ENCODE measurements around the gene KCMF1.

KCMF1 gene

DNA sequence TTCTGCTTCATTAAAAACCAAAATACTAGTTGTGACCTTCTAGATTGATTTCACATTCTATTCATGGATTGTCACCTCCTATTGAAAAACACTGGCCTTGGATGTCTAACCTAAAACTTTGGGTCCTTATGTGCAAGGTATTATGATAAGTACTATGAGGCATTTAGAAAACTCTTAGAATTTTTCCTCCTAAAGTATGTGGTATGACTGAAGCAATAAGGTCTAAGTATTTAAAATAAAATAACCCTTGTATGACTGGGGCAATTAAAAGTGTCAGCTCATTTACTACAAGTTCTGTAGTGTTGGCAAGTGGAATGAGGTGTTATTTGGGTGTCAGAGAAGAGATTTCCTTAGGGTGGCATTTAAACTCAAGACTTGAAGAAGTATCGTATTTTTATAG lies 15.1 kb downstream of the KCMF1 start:
- no peak for DNase-seq

- no peak for DNase-seq
Measured at GRCh38 chr2:84989422-84989821, 18.5 kb downstream of the KCMF1 start.

- DNase-seq = no peak
Measured at GRCh38 chr2:84989927-84990326, 19.0 kb downstream of the KCMF1 start.

DNA sequence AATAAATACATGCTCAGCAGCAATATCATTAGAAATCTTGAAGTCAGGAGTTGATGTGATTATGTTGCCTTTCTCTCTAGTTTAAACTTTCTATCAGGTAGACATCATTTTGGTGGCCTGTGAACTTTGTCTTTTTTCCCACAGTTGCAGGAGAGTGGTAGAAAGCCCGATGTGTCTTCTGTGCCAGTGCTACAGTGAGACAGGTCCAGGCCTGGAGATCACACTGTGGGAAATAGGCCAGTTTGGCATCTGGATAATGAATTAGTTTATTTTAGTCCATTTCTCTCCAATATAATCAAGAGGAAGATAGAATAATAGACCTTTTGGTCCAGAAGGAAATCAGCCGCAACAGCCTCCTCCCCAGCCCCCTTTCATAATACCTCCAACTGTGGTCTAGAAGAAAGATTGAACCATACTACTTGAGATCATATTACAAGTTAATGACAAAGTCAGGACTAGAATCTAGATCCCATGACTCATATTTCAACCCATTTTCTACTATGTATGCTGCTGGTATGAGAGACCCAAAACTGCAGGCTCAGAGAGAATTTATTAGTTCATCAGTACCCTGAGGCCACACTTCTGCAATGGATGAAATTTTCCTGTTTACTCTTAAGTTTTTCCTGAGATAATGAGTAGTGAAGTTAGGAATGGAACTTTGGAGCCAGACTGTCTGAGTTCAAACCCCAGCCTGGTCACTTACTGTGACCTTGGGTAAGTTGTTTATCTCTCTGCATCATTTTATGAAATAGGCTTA lies 20.6 kb downstream of the KCMF1 start:
- no peak for DNase-seq

GRCh38 chr2:84995826-84996225 lies 24.9 kb downstream of the KCMF1 start:
- DNase-seq = no peak

DNA sequence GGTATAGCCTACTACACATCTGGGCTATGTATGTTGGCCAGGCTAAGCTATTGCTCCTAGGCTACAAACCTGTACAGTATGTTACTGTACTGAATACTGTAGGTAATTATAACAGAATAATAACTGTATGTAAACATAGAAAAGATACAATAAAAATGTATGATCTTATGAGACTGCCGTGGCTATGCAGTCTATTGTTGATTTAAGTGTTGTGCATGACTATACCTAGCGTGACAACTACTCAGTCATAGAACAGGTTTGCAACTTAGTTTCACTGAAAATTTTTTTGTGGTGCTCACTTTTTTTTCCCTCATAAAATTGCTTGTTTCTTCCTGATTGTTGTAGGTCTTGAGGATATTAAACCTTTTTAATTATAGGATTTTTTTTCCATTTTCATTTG lies 25.9 kb downstream of the KCMF1 start:
- DNase-seq = no peak

DNA sequence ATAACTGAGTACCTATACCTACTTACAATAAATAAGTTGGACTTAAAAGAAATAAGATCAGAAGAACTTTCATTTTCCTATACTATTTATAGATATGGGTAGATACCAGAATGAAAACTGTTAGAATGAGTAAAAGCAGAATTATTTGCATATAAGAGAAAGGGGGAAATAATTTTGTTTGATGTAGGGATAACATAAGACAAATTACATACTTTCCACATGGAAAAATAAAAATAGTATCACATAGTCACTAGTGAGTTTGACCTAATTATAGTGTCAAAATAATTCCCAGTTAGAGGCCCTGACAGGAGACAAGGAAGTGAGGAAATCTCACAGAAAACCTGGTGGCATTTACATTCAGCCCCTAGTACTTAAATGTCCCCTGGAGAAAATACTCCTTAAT lies 28.6 kb downstream of the KCMF1 start:
- DNase-seq = no peak

GRCh38 chr2:85001595-85001994 lies 30.6 kb downstream of the KCMF1 start:
- no peak for DNase-seq

GRCh38 chr2:85002534-85002933 lies 31.6 kb downstream of the KCMF1 start:
- no peak for DNase-seq

- DNase-seq = no peak
Measured at GRCh38 chr2:85008252-85008651, 37.3 kb downstream of the KCMF1 start.

- DNase-seq = no peak
Measured at GRCh38 chr2:85009019-85009618, 38.2 kb downstream of the KCMF1 start.

GRCh38 chr2:85010404-85010803 lies 39.4 kb downstream of the KCMF1 start:
- DNase-seq = no peak

DNA sequence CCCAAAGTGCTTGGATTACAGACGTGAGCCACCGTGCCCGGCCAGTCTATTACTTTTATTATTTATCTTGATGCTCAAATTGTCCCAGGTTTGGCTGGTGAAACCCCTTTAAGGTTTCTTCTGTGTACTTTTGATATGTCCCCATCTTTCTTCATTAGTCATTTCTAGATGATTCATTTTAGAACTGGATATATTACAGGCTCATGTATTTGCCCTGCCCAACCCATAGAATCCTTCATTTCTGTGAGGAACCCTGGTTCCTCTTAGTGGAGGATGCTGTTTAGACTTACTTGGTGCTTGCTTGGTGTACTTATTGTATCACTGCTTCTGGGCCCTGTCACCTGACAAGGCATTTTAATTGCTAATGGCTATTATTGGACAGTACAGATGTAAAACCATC lies 40.1 kb downstream of the KCMF1 start:
- DNase-seq = no peak

- DNase-seq = no peak
Measured at GRCh38 chr2:85011747-85012146, 40.8 kb downstream of the KCMF1 start.

DNA sequence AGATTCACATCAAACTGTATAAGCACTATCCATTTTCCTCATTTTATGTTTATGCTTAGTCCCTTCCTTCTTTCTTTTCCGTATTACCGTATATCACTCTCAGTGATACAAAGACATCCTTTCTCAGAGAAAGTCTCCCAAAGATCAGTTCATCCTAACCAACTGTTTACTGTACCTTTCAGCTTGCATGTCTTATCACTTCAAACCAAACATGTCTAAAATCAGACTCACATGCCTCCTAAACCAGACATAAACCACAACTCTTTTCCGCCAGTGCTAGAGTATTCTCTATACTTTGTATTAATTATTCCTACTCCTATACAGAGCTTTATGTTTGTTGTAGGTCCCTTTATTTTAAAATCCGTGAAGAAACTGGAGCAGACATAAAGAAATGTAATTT lies 41.5 kb downstream of the KCMF1 start:
- no peak for DNase-seq

- no peak for DNase-seq
Measured at GRCh38 chr2:85012855-85013254, 41.9 kb downstream of the KCMF1 start.

DNA sequence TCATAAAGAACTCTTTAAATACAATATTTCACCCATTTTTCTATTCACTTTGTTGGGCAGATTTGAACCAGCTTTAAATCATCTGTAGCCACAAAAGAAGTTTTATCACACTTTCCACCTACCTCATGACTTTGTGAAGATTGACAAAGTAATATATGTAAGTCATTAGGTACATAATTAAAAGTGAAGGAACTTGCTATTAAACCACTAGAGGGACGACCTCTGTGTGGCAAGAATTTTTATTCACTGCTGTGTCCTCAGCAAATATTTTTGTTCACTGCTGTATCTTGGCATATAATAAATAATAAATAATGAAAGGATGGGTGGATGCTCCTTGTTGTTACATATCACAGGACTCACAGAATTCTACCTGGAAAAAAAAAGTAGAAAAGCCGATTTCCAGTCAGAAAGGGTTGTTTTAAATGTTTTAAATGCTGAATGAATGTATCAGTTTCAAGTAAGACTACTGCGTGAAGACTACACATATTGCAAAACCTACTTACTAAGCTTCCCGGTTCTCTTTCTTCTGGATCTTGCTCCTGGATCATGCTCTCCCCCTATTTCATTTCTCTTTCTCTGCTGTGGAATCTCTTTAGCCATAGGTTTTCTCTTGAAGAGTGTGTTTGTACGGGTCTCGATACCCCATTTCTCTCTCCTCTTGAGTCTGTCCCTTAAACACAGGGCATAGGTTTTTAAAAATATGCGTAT lies 44.8 kb downstream of the KCMF1 start:
- DNase-seq = no peak

DNA sequence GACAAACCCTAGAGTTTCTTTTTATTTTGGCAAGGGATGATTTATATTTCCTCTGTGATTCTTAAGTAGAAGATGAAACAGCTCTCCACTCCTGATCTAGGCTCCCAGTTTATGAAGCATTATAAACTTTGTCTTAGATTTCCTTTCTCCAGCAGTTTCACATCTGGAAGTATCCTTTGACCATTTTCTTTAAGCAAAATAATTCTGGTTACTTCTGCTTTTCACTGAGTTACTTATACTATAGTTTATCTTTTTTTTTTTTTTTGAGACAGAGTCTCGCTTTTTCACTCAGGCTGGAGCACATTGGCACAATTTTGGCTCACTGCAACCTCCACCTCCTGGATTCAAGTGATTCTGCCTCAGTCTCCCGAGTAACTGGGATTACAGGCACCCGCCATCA lies 45.5 kb downstream of the KCMF1 start:
- DNase-seq = no peak

GRCh38 chr2:85017411-85018048 lies 46.6 kb downstream of the KCMF1 start:
- DNase-seq = no peak

DNA sequence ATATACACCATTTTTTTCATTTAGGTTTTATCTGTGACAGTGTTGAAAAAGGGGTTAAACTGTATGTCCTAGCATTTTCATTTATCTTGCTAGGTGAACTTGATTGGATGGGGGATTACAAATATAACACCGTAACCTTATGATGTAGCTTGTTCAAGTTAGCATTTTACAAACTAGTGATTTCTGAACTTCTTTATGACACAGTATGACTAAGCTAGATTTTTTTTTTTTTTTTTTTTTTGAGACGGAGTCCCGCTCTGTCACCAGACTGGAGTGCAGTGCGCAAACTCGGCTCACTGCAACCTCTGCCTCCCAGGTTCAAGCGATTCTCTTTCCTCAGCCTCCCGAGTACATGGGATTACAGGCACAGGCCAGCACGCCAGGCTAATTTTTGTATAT lies 47.1 kb downstream of the KCMF1 start:
- DNase-seq = no peak

DNA sequence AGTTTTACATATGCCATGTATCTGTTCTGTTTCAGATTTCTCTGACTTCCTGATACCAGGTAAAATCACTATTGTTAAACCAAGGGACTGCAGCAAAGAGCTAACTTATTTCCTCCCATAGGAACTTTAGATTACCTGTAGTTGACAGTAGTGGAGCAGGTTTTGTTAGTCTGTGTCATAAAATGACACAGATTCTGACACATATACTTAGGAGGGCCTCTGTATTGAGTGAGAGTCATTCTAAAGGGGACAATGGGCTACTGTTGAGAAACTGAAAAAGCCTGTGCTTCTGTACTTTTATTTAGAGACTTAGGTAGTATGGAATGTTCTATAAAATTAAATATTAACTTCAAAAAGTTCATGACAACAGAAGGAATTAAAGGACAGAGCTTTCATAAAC lies 48.2 kb downstream of the KCMF1 start:
- DNase-seq = no peak

GRCh38 chr2:85022232-85022631 lies 51.3 kb downstream of the KCMF1 start:
- no peak for DNase-seq

DNA sequence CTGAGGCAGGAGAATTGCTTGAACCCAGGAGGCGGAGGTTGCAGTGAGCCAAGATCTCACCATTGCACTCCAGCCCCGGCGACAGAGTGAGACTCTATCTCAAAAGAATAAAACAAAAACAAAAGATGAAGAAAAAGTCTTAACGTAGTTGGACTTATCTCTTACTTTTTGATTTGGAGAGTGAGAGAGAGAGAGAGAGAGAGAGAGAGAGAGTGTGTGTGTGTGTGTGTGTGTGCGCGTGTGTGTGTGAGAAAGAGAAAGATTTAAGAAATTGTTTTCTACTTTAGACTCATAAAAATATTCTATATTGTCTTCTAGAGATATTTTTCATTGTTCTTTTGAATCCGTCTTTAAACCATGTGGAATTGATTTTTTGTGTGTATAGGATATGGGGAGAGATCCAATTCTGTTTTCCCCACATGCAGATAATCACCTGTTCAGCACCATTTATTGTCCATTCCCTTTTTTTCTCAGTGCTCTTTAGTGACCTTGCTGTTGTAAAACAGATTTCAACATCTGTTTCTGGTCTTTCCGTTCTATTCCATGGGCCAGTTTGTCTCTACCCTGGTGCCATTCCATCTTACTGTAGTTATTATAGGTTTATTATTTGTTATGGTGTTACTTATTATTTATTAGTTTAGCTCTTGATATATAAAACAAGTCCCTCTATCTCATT lies 53.5 kb downstream of the KCMF1 start:
- DNase-seq = no peak

Data from DMS153 (cell line).